GM23248 (cell line): Measurements from ENCODE around the gene EFCC1. TPM values are rescaled to one million over a fixed set of nuclear protein-coding genes. Genes with fewer than 3 reads are reported as not detected.

ENCODE experiments used
- DNase-seq: peaks from one replicate; pipeline ENCODE4 v3.0.0-alpha.2; 2015
- H2AFZ ChIP-seq: fragments of 200-600 bp; sonication (generic); 2 replicates; pipeline ENCODE4 v1.6.1; 2016; ENCODE audit warnings: antibody characterized with exemption
- H3F3A ChIP-seq: fragments of 200-600 bp; sonication (generic); 2 replicates; pipeline ENCODE4 v1.6.1; 2016; ENCODE audit warnings: mild to moderate bottlenecking, antibody characterized with exemption, mixed run types; ENCODE audit not compliant: insufficient read depth
- H3K27ac ChIP-seq: fragments of 200-600 bp; sonication (generic); 2 replicates; pipeline ENCODE4 v1.5.1; 2016; ENCODE audit warnings: mild to moderate bottlenecking
- H3K27me3 ChIP-seq: fragments of 200-600 bp; sonication (generic); replicated peaks from 2 replicates; pipeline ENCODE4 v1.6.1; 2016; ENCODE audit warnings: mild to moderate bottlenecking; ENCODE audit not compliant: insufficient read depth
- H3K36me3 ChIP-seq: fragments of 200-600 bp; sonication (generic); 2 replicates; pipeline ENCODE4 v1.6.1; 2016; ENCODE audit warnings: low read depth, mild to moderate bottlenecking
- H3K4me1 ChIP-seq: fragments of 200-600 bp; sonication (generic); 2 replicates; pipeline ENCODE4 v1.6.1; 2016; ENCODE audit warnings: mild to moderate bottlenecking; ENCODE audit not compliant: insufficient read depth
- H3K4me2 ChIP-seq: fragments of 200-600 bp; sonication (generic); one replicate; pipeline ENCODE4 v1.6.1; 2016; ENCODE audit warnings: mild to moderate bottlenecking; ENCODE audit not compliant: unreplicated experiment
- H3K4me3 ChIP-seq: fragments of 200-600 bp; sonication (generic); 2 replicates; pipeline ENCODE4 v1.5.1; 2016; ENCODE audit warnings: mild to moderate bottlenecking
- H3K79me2 ChIP-seq: fragments of 200-600 bp; sonication (generic); 2 replicates; pipeline ENCODE4 v1.6.1; 2016; ENCODE audit warnings: mild to moderate bottlenecking; ENCODE audit not compliant: insufficient read depth
- H3K9ac ChIP-seq: fragments of 200-600 bp; sonication (generic); 2 replicates; pipeline ENCODE4 v1.6.1; 2016; ENCODE audit warnings: mild to moderate bottlenecking
- H3K9me2 ChIP-seq: fragments of 200-600 bp; sonication (generic); 2 replicates; pipeline ENCODE4 v1.6.1; 2016; ENCODE audit warnings: mixed run types, mild to moderate bottlenecking, moderate library complexity; ENCODE audit not compliant: insufficient read depth
- H3K9me3 ChIP-seq: fragments of 200-600 bp; sonication (generic); one replicate; pipeline ENCODE4 v1.6.1; 2017; ENCODE audit warnings: low read depth
- H4K20me1 ChIP-seq: fragments of 200-600 bp; sonication (generic); 2 replicates; pipeline ENCODE4 v1.6.0; 2016; ENCODE audit not compliant: insufficient read depth
- EZH2 ChIP-seq: fragments of 200-600 bp; sonication (generic); IDR thresholded peaks from 2 replicates; pipeline ENCODE4 v1.6.1; 2018; ENCODE audit warnings: antibody characterized with exemption, mild to moderate bottlenecking; ENCODE audit not compliant: insufficient read depth, poor library complexity, severe bottlenecking
- EZH2phosphoT487 ChIP-seq: fragments of 200-600 bp; sonication (generic); IDR thresholded peaks from 2 replicates; pipeline ENCODE4 v1.6.1; 2018; ENCODE audit warnings: antibody characterized with exemption, moderate library complexity, mild to moderate bottlenecking, low read depth; ENCODE audit not compliant: insufficient read depth
- WGBS, 2 experiments: methylation state at CpG; one replicate each; pipeline ENCODE4 v1.1.6; 2015 to 2017; ENCODE audit warnings: low lambda C conversion rate in 2 of 2, low coverage in 1 of 2; ENCODE audit errors: missing lambda C conversion rate in 2 of 2; 5-methylcytosine and 5-hydroxymethylcytosine counted together
- in situ Hi-C: fragments of 300-500 bp; cut with MboI; formaldehyde crosslinking; loops from 2 replicates; pipeline ENCODE4 v1.15.0; 2020
- polyA plus RNA-seq: library from polyadenylated mRNA; unstranded; fragments of >200 nt; fragmentation: Nextera tagmentation; extraction: Ambion mirVana; gene quantifications from 2 replicates; pipeline ENCODE4 v1.2.1, GENCODE V29; 2016
- total RNA-seq: library from RNA; depleted of rRNA; stranded (reverse); fragments of >200 nt; shearing (Covaris generic); gene quantifications from 2 replicates; pipeline ENCODE4 v1.2.3, GENCODE V29; 2014

Gene EFCC1
- total and polyA plus RNA-seq, 2 experiments from 2014 or later, result not detected

- Histone ChIP-seq H3K4me3 (no peak overlapping the region), H3K4me1 (no peaks in the 10 kb centered on the region), H2AFZ (no peak overlapping the region), H3F3A (peaks cover 3% of the 10 kb centered on the region; the same call in 1 of the 2 replicates), H3K27me3 (peaks cover 69% of the 10 kb centered on the region), H3K27ac (no peak overlapping the region), H3K4me2 (no peak overlapping the region), H3K36me3 (no peaks in the 10 kb centered on the region), H3K9me2 (no peaks in the 10 kb centered on the region), H4K20me1 (no peaks in the 10 kb centered on the region), H3K79me2 (no peaks in the 10 kb centered on the region), H3K9ac (no peak overlapping the region), H3K9me3 (no peaks in the 10 kb centered on the region)
- 39 to 50% methylated on average over 1 of the region's 1 CpG for WGBS, 2 experiments
- DNase-seq, result no peak
- TF ChIP-seq EZH2, result no peak
- TF ChIP-seq EZH2phosphoT487, result no peak
- in situ Hi-C loops, result no loop called here
Measured at GRCh38 chr3:128996200-128996599, 4.9 kb upstream of the EFCC1 start.

- in situ Hi-C loops, result no loop called here
- no peaks in the 10 kb centered on the region for H3K79me2 ChIP-seq
- no peak overlapping the region for H3K27ac ChIP-seq
- no peaks in the 10 kb centered on the region for H3K36me3 ChIP-seq
- 49 to 59% methylated on average over 5 of the region's 5 CpGs for WGBS, 2 experiments
- no peak overlapping the region for H3K4me2 ChIP-seq
- peaks cover 74% of the 10 kb centered on the region for H3K27me3 ChIP-seq
- no peak for DNase-seq
- H4K20me1 ChIP-seq, result no peaks in the 10 kb centered on the region
- TF ChIP-seq EZH2 (no peak), EZH2phosphoT487 (no peak)
- H3K9me3 ChIP-seq, result no peaks in the 10 kb centered on the region
- H3K4me3 ChIP-seq, result no peak overlapping the region
- no peaks in the 10 kb centered on the region for H3K4me1 ChIP-seq
- H3K9ac ChIP-seq, result no peak overlapping the region
- no peak overlapping the region for H2AFZ ChIP-seq
- H3K9me2 ChIP-seq, result no peaks in the 10 kb centered on the region
- H3F3A ChIP-seq, result peaks cover 3% of the 10 kb centered on the region; the same call in 1 of the 2 replicates
Measured at GRCh38 chr3:128996726-128997125, 4.4 kb upstream of the EFCC1 start.

DNA sequence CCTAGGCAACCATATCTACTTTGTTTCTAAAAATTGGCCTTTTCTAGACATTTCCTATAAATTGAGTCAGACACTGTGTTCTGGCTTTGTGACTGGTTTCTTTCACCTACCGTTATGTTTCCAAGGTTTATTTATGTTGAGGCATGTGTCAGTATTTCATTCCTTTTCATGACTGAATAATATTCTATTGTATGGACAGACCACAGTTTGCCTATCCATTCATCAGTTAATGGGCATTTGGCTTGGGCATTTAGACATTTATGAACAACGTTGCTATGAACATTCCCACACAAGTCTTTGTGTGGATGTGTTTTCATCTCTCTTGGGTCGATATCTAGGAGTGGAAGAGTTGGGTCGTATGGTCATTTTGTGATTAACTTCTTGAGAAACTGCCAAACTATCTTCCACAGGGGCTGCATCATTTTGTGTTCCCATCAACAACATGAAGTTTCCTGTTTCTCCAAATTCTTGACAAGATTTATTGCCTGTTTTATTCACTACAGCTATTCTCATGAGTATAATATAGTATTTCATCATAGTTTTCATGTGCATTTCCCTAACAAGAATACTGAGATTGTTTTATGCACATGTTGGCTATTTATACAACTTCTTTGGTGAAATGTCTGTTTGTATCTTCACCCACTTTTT is 3.5 kb upstream of the EFCC1 start:
- H3K9me2 ChIP-seq, result no peaks in the 10 kb centered on the region
- peaks cover 3% of the 10 kb centered on the region; the same call in 1 of the 2 replicates for H3F3A ChIP-seq
- no peak overlapping the region for H3K27ac ChIP-seq
- H4K20me1 ChIP-seq, result no peaks in the 10 kb centered on the region
- H3K79me2 ChIP-seq, result no peaks in the 10 kb centered on the region
- H2AFZ ChIP-seq, result no peak overlapping the region
- H3K4me2 ChIP-seq, result no peak overlapping the region
- peaks cover 81% of the 10 kb centered on the region for H3K27me3 ChIP-seq
- no peaks in the 10 kb centered on the region for H3K36me3 ChIP-seq
- H3K9ac ChIP-seq, result no peak overlapping the region
- H3K9me3 ChIP-seq, result no peaks in the 10 kb centered on the region
- in situ Hi-C loops, result no loop called here
- H3K4me3 ChIP-seq, result no peak overlapping the region
- H3K4me1 ChIP-seq, result no peaks in the 10 kb centered on the region
- TF ChIP-seq EZH2phosphoT487, result no peak
- no peak for TF ChIP-seq EZH2
- DNase-seq, result no peak
- 55% methylated on average over 4 of the region's 4 CpGs for WGBS, 2 experiments

DNA sequence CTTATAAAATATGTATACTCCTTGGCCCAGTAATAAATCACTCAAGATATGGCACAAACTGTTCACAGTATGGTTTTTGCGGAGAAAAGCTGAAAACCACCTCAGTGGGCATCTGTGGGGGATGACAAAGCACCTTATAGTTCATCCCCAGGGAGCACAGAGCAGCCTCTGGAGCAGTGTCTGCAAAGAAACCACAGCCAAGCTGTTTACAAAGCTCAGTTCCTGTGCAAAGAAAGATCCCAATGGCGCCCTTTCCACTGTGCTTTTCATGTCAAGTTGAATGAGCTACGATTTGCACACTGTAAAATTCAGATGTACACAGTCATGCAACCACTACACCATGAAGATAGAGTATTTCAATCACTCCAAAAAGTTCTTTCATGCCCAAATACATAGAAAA is 2.5 kb upstream of the EFCC1 start:
- H3K79me2 ChIP-seq, result no peaks in the 10 kb centered on the region
- H3K9me3 ChIP-seq, result no peaks in the 10 kb centered on the region
- no peak overlapping the region for H3K27ac ChIP-seq
- no peak overlapping the region for H3K9ac ChIP-seq
- TF ChIP-seq EZH2phosphoT487 (no peak), EZH2 (no peak)
- H2AFZ ChIP-seq, result no peak overlapping the region
- H3K4me2 ChIP-seq, result no peak overlapping the region
- WGBS, 2 experiments, result 71 to 74% methylated on average over 3 of the region's 3 CpGs
- H3K4me1 ChIP-seq, result no peaks in the 10 kb centered on the region
- H3K27me3 ChIP-seq, result peaks cover 81% of the 10 kb centered on the region
- H4K20me1 ChIP-seq, result no peaks in the 10 kb centered on the region
- DNase-seq, result no peak
- H3K4me3 ChIP-seq, result no peak overlapping the region
- H3K9me2 ChIP-seq, result no peaks in the 10 kb centered on the region
- in situ Hi-C loops, result no loop called here
- peaks cover 3% of the 10 kb centered on the region; the same call in 1 of the 2 replicates for H3F3A ChIP-seq
- no peaks in the 10 kb centered on the region for H3K36me3 ChIP-seq
